HG03558 (cell line): ENCODE data around the gene SUGCT.

ENCODE experiments used
- ATAC-seq: cut with Tn5 transposase; IDR thresholded peaks from one replicate; pipeline ENCODE4 v1.9.1; 2021; ENCODE audit warnings: moderate number of reproducible peaks; ENCODE audit not compliant: unreplicated experiment; ENCODE audit errors: extremely low read depth

SUGCT gene

DNA sequence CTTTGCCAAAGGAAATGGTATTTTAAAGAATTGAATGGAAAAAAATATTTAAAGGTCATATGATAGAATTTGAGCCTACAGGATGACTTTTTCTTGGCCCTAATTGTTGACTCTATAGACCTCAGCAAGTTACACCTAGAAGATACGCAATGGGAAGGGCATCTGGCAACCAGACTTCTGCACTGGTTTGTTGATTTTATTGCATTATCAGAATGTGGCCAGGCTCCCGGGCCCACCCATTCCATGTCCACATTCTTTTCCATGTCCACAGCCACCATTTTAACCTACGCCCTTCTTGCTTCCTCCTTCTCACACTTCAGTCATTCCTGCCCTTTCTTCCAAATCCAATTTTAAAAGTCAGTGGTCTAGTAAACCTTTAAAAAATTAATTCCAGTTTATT is 738.4 kb downstream of the SUGCT start:
- ATAC-seq: no peak

DNA sequence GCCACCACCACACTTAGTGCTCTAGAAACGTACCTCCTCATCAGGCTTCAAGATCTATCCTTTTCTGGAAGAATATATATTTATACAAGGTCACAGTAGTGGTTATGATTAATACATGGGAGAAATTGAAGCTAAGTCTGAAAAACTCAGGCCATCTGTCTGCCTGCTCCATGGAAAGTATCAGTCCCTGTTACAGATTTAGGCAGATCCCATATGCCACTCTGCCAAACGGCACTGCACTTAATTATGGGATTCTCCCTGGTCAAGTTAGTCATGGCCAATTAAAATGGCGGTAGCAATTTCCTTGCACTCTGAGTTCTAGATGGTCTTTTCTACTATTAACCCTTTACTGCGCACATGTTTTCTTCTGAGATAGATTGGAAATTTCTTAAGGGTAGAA is 740.0 kb downstream of the SUGCT start:
- no peak for ATAC-seq

DNA sequence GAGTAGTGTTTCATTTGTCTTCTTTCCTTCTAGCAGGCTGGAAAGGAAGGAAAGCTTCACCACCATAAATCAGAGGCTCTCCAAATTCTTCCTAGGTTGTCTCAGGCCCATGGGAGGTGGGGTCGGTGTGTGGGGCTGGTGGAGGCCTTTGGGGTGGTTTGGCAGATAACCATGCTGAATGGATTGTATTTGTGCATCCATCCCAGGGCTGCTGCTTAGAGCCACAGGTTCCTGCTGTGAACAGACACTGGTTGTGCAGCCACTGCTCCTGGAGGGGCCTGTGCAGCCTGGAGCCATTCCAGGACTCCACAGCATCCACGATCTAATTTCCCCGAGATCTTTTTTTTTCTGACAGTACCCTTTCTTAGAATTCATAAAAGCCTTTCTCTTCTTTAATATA is 741.8 kb downstream of the SUGCT start:
- ATAC-seq: no peak

DNA sequence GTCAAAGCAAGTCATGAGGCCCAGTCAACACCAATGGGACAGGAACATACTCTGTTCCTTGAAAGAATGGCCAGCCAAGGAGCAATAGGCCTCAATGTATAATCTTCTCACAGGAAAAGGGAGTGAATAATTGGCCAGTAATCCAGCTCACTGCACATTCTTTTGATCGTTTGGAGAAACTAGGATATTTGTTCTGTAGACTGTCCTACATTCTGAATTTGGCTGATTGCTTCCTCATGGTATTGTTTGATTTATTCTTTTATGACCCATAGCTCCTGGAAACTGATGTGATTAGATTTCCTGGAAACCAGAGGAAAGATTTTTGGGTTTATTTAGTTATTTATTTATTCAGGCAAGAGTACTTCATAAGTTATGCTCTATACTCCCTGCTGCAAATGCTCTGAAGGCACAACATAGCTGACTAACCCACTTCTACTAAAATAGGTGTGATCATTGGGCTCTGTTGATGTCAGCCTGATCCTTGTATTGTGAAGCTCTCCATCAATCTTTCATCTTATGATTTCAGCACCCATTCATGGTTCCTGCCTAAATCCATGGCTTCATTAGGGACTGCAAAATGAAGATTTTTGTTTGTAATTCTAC is 745.2 kb downstream of the SUGCT start:
- no peak for ATAC-seq

DNA sequence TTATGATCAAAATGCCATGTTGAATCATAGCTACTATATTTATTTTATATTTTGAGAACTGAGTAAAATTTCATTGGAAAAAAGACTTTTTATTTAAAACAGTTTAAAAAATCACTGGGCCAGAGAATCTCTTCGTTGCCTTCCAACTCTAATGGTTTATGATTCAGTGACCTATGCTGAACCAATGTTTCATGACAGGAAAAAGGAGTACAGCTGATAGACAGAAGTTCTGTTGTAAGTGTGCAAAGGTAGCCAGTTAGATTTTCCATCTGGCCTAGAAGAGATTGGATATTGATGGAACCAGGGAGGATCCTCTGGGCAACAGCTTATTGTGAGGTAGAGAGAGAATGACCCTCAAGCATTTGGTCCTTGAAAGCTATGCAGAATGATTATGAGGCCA is 745.8 kb downstream of the SUGCT start:
- no peak for ATAC-seq

DNA sequence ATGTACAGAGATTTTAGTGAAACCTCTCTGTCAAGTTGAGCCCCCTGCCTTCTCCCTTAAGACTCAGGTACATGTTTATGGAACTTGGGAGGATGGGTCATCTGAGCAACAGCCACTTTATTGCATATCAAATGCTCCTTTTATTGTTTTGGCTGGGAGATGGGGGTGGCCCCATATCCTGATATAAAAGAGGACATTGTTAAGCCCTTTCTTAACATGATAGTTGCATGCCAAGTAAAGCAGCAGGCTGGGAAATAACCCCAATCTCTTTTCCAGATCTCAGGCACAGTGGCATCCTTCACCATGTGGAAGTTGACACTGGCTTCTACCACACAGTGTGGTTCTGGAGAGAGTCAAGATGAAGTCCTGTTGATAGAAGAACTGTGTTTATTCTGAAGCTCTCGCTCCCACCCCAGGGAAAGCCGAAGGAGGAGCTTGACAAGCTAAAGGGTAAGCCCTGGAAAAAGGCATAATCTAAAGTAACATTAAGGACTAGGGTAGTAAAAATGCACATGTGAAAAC is 746.7 kb downstream of the SUGCT start:
- no peak for ATAC-seq

DNA sequence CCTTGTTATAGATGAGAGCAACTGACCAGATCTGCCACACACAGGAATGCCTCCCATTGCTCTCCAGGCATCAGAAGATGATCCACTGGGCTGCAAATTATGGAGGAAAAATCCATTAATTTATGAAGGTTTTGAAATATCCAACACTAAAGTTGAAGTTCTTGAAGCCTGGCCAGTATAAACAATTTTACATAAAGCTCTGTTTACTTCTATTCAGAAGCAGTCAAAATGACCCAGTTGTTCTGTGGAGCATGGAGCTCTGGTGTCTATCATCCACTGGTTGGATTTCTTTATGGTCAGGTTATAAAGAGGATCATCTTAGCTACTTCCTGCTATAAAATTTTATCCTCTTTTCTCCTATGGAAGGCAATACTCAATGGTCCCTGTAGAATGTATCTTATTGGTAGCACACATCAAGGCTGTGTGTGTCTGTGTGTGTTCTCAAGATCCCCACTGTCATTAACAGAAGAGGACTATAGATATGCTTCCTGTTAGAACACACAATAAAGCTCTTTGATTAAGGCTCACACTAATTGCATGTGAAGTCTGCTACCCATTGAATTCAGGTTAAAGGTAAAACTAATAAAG is 747.4 kb downstream of the SUGCT start:
- no peak for ATAC-seq

DNA sequence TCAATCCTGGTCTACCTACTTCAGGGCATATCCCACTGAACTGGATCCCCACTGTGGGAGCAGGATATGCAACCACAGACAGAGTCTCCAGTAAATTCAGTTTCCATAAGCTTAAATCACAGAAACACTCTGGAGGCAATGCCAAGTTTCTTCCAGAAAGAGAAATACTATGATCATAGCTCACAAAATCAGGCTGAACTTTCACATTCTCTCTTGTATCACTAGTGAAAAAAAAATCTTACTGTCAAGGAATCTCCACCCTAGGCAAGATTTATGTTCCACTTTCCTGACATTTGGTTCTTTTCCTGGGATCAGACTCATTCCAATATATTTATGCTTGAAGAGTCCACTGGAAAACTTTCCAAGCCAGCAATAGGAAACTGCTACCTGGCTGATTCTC is 749.0 kb downstream of the SUGCT start:
- ATAC-seq: no peak

DNA sequence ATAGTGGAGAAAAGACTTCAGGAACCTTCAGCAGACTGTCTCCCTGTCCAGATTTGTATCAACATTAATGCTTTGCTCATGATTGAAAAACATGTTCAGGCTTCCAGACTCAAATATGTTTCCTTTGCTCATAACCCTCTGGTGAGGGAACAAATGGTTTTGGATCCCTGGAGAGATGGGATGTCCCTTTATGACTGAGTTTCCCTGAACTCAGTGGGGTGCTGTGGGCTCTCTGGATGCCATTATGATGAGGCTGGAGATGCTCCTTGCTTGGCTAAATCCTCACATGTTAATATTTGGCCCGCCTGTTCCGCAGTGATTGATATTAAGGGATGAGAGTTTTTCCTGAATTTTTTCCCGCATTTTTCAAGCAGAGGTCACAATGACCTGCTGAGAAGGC is 749.4 kb downstream of the SUGCT start:
- ATAC-seq: no peak

DNA sequence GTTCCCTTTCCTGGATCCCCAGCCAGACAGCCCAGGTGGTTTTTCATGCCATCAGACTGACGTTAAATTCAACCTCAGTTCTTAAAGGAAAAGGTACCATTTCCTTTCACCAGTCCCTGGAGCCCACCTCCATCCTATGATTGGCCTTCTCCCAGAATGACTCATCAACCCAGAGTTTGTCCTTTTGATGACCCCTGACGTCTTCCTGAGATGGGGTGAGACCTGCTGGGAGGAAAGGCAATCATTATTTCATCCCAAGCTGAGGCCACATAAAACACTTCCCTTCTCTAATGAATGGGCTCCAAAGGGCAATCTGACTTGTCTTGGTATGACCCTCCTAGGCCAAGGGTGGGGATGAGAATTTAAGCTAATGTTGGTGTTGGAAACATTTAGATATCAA is 750.7 kb downstream of the SUGCT start:
- no peak for ATAC-seq

DNA sequence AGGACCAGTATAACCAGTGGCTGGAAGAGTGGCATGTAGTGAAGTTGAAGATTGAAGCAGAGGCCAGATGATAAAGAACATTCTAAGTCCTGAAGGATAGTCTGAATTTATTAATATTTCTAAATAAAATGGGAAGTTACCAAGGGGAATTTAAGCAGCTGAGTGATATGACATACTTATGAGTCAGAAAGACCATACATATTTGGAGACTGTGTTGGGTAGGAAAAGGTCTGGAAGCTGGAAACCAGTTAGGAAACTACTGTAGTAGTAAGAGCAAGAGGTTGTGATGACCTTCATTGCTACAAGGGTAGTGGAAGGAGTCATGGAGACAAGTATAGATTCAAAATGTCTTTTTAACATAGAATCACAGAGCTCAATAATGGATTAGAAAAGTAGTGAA is 752.3 kb downstream of the SUGCT start:
- ATAC-seq: no peak

DNA sequence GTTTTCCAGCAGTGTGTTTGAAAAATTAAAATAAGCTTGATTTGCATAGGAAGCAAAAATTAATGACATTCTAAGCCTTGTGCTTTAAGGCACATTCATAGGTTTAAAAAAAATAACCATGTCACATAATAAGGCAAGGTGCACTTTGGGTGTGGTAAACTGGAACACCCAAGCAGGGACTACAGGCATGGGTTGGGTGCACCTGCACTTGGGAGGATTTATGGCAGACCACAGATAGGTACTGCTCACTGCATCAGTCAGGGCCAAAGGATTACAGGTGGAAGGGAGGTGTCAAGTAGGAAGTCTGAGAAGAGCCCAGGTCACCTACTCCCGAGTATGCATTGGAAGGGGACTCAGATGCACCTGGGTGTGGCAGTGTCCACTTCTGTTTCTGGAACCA is 753.7 kb downstream of the SUGCT start:
- no peak for ATAC-seq

DNA sequence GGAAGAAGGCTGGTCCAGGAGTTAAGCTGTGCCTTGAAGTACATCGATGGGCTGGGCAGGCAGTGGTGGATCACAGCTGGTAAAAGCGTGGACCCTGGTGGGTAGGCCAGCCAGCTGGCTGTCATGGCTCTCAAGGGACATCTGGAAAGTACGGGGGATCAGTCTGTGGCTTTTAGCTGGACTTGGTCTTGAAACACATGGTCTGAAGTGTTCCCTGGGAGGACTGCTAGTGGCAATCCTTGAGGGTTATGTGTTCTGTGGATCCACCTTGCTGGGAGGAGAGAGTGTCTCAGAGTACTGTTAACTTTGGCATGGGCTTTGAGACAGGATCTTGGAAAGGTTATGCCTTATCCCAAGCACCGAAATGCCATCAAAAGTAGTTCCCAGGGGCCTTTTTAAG is 754.3 kb downstream of the SUGCT start:
- no peak for ATAC-seq

DNA sequence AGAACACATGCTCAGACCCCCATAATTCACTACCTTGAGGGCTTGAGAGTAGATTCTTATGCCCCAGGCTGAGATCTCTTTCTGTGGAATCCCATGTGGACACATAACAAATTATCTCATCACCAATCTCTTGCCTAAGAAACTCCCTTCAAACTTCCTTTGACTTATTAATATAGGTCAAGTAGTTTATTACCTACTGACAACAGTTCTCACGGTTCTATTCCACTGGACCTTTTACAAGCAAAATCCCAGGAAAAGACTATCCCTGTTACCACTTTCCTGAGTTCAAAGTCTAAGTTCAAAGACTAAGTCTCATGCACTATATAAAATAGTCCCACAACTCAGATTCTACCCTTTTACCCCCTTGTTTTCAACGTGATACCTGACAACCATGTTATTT is 754.7 kb downstream of the SUGCT start:
- ATAC-seq: no peak

DNA sequence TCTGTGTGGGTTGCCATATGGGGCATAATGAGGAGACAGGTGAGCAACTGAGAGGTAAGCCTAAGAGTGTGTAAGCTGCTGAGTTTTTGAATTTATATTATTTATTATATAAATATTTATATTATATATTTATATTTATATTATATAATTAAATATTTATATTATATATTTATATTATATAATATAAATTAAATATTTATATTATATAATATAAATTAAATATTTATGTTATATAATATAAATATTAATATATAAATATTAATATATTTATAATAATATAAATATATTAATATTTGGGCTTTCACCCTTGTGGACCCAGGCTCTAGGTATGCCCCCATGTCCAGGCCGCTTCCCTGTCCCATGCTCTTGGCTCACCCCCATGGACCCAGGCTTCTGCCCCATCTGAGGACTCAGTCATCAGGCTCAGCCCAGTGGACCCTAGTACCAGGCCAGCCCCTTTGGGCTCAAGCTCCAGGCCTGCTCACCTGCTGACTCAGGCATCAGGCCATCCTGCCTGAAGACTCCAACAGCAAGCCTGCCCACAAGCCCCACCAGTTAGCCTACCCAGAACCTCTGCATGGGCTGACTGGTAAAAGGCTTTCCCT is 755.4 kb downstream of the SUGCT start:
- ATAC-seq: no peak

DNA sequence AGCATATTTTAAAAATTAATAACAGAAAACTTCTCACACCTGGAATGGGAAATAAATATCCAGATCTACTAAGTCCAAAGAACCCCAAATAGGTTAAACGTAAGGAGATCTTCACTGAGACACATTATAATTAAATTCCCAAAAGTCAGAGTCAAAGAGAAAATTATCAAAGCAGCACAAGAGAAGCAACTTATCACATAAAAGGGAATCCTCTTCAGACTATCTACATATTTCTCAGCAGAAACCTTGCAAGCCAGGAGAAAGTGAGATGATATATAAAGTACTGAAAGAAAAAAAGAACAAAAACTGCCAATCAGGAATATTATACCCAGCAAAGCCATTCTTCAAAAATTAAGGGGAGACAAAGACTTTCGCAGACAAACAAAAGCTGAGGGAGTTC is 756.4 kb downstream of the SUGCT start:
- ATAC-seq: no peak

DNA sequence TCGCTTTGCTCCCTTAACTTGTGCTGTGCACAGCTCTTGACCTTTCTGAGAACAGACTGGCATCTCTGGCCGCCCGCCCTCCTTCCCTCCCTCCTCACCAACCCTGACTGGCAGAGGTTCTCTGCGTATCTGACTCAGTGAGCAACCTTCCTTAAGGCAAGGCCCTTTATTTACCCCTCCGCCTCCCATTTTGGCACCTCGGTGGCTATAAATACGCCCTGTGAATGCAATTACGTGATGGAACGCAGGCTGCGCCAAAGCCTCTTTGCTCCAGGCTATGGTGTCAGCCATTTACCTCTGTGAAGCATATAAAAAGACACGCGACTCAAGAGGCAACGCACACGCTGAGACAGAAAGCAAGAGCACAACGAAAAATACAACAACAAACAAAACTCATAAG is 764.3 kb downstream of the SUGCT start:
- no peak for ATAC-seq

DNA sequence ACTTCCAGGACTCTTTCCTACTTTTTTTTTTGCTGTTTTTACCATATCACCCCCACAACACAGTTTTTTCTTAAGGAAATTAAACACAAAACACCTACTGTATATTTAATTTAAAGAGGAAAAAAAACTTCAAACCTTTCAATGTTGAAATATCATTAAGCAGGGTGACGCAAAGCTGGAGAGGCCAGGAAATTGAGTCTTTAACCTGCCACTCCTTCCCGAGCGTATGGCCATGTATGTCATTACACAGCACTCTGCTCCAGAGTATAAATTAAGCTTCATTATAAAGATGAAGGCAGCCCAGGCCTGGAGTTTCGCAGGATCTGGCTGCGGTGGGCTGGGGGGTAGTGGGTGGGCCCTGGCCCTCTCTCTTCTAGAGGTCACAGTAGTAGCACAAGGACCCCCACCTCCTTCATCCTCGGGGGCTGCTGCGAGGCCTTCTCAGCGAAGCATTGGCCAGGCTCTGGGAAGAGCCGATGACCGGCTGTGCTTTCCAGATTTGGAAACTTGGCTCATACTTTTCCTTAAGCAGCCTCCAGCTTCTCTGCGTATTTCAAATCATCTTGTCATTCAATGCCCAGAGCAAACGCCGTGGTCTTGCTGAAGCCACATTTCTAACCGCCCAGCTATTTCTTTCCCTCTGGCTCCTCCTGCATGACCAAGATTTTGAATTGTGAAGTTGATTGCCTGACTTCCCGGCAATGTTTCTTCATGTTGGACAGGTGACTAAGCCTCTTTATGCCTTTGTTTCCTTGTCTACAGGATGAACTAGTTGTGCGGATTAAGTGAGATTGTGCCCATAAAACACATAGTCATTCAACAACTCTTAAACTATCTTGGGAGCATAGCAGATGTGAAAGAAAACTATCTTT is 765.1 kb downstream of the SUGCT start:
- no peak for ATAC-seq

DNA sequence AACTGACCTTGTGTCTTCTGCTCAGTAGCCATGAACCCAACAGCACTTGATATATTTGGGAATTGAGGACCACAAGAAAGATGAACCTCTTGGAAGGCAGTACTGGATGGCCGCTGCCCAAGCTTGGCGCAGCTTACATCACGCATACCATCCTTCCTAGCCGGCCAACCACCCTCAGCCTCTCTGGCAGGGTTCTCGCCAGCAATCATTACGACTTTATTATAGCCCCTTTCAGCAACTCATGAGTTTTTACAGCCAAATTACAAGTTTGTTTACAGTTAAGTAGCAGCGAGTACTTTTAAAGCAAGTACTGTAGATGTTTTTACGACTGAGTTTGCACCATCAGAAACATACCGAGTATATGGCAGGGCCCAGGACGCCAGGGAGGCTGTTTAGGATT is 769.1 kb downstream of the SUGCT start:
- ATAC-seq: no peak

DNA sequence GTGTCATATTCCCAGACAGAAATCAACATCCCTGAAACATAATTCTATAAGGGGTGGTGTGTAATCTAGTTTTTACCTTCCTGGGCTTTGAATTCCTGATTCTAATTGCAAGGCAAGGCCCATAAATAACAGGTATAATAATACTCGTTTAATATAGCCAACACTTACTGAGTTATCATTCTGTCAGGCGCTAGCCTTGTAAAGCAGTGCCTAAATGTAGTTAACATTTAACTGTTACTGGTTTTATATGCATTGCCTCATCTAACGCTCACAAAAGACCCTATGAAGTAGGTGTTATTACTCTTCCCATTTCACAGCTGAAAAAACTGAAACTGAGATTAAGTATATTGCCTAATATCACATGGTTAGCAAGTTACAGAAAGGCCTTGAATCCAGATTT is 772.5 kb downstream of the SUGCT start:
- no peak for ATAC-seq

DNA sequence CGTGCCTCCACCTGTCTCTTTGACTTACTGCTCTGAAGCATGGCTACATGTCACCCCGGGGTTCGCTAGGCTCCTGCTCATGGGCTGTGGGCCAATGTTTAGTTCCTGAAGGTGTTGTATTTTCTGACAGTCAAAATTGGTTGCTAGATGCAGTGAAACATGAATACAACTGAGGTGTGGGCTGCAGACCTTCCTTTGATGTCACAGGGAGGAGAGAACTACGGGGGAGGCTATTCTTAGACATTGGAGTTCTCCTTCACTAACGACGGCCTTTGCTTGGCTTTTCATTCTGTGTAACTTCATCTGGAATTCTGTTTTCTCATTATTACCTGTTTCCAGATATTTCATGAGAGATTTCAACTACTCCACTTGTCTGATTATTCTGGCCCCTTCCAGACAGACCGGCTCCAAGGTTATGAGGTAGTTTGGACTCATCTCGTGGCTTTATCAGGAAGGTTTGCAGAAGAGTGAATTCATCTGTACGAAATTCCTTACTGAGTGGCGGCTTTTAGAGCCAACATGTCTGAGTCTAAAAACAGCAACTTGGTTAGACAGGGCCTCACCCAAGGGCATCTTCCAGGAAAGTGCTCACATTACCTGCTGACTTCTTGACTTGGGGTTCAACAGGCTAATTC is 774.7 kb downstream of the SUGCT start:
- no peak for ATAC-seq
